Mucosa of gallbladder (tissue), 1 donor: ENCODE measurements around the gene ATP2B2. TPM values are rescaled to one million over a fixed set of nuclear protein-coding genes. Genes with fewer than 3 reads are reported as not detected.
"Not testable (repeated sequence)": the region's sequence is repeated elsewhere in the genome, so short reads cannot be mapped to it uniquely, and the experiment has no call there.

ENCODE experiments used
- DNase-seq: peaks from one replicate; pipeline ENCODE4 v3.0.0-alpha.2; 2020; ENCODE audit warnings: low spot score
- total RNA-seq: library from RNA; stranded (reverse); gene quantifications from one replicate; pipeline ENCODE4 v1.2.1, GENCODE V29; 2021
- donor health status: DM: no; HTN: no; CAD: no.

Gene ATP2B2
- total RNA-seq, 1 donor from 2014 or later, result 0.09 TPM

GRCh38 chr3:10303785-10304184, 201.6 kb downstream of the ATP2B2 start:
- DNase-seq, result no peak

DNA sequence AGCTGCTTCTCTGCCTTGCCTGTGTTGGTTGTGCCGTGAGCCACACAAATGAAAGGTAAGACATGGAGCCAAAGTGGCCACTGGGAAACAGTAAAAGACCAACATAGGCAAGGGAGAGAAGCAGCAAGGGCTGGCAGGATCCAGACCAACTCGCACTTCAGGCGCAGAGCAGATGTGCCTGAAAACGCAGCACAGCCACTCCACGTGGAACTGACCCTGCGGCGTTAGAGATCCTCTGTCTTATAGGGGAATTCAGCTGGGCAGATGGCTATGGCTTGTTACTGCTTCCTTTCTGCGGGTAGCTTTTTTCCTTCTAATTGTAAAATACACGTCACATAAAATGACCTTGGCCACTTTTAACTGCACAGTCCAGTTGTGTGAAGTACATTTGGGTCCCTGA, 202.3 kb downstream of the ATP2B2 start:
- DNase-seq, result no peak

DNA sequence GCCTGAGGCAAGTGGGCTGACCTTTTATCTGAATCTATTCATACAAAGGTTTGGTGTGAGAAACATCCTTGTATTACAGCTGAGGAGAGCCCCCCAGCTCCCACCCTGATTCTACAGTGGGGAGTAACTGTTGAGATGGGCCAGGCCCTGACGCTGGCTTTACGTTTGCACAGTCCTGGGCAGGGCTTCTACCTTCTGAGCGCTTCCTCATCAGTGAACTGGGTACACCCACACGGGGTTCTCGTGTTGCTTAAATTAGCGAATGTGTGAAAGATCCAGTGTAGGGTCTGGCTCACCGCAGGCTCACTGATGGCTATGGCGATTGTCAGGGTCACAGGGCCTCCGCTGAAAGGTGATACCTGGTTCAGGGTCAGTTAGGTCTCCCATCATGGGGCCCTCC, 205.3 kb downstream of the ATP2B2 start:
- DNase-seq, result no peak

DNA sequence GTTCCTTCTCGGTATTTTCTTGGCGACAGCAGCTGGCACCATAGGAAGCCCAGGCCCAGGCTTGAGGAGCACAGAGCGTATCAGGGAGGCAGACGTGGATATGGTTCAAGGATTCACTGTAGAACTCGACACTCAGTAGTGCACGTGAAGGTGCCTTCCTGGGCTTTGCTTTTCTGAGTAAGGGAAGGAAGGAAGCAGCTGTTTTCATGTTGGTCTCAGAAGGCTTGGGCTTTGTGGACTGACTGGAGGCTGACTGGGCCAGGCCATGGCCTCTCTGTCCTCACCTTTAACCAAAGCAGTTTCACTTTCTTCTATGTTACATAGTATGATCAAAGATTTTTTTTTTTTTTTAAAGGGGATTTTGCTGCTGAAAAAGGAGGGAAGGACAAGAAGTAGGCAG, 205.7 kb downstream of the ATP2B2 start:
- DNase-seq, result no peak

GRCh38 chr3:10299175-10299574, 206.2 kb downstream of the ATP2B2 start:
- DNase-seq, result no peak

- not testable (repeated sequence) for DNase-seq
Measured at GRCh38 chr3:10298064-10298463, 207.3 kb downstream of the ATP2B2 start.

DNA sequence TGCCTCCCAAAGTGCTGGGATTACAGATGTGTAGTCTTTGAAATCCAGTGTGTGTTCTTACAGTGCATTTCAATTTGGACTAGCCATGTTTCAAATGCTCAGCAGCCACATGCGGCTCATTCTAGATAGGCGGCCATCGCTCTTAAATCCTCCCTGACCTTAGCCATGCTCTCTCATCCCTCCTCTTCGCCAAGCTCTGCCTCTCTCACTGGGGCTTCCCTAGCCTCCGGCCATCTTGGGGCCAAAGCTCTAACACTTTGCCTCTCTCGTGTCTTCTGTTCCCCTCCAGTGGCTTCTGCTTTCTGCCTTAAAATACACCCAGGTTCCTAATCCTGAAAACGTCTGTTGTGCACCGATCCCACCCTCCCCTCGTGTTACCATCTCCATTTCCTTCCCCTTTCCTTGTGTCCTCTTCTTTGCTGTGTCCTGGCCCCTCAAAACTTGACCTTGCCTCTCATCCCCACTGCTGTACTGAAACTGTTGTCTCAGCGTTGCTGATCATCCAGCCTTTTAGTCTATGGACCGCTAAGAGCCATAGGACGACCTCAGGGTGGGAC, 211.3 kb downstream of the ATP2B2 start:
- no peak for DNase-seq

DNA sequence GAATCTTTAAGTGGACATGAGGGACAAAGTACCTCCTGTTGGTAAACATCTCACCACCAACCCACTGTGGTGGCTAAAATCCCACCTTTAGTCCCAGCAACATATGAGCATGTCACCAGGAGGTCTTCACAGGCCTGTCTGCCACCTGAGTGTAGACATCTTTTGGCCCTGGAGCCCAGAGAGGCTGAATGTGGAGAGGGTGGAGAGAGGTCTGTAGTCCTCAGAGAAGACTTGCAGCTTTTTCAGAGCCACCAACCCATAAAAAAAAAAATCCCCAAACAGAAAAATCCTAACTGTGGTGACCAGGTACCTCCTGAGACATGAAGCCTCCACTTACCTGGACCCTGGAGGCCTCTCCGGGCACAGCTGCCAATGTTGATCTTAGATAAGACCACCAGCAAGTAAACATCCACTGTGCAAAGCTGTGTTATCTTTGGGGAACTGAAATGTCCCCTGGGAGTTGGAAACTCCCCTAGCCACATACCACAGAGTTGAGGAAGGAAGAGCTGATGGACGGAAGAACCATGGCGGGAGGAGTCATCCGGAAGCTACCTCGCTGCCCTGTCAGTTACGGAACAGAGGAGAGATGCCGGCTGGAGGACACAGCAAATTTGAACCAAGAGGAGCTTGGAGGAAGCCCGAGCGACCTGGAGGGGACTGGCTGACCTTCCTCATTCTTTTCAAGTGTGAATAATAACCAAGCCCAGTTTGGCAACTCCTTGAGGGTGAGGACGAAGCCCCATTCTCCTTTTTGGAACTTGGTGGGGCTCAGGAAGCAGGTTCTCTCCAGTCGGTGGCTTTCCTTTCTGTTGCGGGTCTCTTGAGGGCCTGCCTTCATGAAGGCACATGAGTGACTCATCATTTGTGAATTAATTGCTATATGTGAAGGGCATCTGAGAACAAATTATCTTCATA, 212.6 kb downstream of the ATP2B2 start, which contains the start of gene GHRL:
GHRL (minus strand) TSS at position 443 of the 915 bp plus-strand sequence. CDS start 2,767 bp downstream, outside the sequence.
- DNase-seq, result no peak

DNA sequence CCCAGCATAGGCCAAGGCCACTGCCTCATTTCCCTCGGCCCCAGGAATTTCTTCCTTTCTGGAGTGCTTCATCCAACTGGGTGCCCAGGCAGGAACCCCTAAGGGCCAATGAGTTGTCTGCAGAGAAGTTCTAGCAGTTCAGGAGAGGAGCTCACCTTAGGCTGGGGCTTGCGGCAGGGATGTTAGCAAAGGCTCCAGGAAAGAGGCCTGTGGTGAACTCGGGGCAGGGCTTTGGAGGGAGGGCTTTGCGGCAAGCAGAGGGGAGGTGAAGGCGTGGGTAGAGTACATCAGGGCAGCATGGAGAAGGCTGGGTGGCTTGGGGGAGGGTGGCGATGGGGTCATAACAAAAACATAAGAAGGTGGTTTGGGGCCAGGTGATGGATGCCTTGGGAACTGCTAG, 213.7 kb downstream of the ATP2B2 start:
- no peak for DNase-seq

DNA sequence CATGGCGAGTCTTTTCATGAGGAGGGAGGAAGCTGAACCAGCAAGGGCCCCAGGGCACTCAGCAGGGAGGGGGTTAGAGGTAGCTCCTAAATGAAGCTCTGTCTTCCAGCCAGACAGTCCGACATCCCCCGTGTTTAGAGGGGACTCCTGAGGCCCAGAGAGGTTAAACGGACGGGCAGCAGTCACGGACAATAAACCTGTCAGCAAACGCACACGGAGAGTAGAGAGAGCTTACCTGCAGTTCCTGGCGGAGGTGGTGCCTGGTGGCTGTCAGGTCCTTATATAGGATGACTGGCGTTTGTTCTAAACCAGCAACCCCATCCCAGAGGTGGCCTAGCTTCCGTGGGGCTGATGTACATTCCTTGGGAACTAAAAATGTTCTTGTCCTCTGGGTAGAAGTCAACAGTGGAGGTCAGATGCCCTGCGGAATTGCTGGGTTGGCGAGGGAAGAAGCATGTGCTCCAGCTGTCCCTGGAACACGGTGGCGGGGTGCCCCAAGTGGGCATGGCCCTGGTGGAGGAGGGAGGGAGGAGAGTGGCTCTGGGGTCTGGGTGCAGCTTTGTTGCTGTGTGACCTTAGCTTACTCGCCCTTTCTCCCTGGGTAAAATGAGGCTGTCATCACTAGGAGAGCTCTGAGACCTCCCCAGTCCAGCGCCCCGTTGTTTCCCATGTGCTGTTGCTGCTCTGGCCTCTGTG, 214.8 kb downstream of the ATP2B2 start:
- DNase-seq, result no peak

DNA sequence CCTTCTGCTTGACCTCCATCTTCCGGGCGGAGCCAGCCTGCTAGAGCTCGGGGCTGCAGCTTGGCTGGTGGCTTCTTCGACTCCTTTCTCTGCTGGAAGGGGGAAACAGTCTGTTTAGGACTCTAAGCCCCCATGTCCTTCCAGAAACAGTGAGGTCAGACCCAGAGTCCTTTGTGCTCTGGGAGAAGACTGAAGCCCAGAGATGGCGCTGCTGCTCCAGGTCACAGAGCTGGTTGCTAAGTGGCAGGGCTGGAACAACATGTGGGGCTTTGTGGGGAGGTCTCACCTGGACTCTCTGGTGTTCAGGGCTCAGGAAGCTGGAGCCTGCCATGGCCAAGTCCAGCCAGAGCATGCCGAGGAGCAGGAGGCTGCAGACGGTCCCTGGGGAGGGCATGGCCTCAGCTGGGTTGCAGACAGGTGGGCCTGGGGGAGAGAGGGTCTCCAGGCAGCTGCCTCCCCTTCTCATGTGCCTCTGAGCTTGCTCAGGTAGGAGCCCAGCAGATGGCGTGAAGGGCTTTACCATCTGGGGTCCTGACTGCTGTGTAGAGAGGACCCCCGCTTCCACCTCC, 215.5 kb downstream of the ATP2B2 start:
- DNase-seq, result no peak

DNA sequence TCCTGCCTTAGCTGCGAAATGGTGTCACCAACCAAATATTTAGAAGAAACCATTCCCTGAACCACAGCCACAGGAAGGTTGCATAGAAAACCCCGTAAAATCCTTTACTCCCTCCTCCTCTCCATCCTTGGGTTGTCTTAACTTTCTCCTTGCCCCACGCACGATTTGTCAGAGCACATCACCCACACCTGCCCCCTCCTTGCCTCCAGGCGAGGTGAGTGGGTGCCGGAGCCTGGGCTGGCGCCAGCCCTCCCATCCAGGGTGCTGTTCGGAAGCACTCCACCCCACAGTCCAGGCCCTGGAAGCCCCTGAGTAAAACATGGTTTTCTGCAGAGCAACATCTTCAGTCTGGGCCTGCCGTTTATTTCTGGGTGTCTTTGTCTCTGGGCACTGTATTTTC, 216.3 kb downstream of the ATP2B2 start:
- DNase-seq, result no peak

DNA sequence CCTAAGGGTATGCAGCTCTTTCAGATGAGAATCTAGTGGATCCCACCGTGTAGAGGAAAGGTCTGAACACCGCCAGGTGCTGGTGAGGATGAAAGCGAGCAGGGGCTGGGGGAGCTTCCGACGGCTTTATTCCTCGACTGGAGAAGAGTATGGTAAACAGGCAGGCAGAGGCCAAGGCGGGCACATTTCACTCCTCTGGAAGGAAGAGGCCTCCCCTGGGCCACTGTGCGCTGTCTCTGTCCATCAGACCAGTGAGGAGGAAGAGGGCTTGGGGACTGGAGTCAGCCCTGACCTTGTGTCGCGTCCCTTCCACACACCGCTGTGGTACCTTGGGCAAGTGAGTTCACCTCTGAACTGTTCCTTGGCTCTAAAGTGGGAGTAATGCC, 216.8 kb downstream of the ATP2B2 start:
- no peak for DNase-seq

GRCh38 chr3:10287936-10288574, 217.3 kb downstream of the ATP2B2 start:
- DNase-seq, result no peak

DNA sequence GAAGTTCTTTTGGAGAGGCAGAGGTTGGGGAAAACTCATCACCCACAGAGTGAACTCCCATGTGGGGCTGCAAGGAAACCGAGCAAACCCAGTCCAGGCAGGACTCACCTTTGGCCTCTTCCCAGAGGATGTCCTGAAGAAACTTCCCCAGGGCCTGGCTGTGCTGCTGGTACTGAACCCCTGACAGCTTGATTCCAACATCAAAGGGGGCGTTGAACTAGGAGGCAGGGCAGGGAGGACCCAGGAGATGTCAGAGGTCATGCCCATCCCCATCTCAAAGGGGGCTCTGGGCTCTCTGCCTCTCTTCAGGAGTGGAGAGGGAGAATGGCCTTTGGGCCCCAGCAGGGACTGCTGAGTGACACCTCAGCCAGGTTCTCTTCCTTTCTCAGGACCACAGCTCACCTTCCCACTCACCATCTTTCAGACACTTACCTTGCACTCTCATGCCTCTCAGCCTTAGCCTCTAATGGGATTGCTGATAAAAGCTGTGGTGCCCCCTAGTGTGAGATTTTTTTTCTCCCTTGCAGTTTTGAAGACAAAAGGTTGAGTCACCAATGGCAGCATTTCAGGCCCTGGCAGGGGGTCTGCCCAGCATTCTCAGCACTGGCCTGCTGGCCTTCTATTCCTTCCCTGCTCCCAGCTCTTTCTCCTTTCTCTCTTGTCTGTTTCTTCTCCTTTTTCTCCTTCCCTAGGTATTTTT, 218.6 kb downstream of the ATP2B2 start:
- DNase-seq, result no peak

DNA sequence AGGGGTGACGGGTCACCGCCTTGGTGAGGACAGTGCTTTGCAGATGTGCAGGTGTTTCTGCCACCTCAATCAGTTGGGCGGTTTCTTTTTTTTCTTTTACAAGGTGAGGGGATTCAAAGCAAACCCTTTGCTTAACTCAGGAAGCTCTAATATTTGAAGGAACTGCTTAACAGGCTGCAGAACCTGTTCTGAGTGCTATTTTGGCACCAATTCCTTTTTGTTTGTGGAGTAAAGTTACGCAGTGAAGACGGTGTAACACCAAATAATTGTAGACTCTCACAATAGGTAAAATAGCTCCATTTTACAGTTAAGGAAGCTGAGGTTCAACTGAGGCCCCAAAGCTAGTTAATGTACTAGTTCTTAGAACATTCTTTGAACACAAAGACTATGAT, 219.3 kb downstream of the ATP2B2 start:
- no peak for DNase-seq

DNA sequence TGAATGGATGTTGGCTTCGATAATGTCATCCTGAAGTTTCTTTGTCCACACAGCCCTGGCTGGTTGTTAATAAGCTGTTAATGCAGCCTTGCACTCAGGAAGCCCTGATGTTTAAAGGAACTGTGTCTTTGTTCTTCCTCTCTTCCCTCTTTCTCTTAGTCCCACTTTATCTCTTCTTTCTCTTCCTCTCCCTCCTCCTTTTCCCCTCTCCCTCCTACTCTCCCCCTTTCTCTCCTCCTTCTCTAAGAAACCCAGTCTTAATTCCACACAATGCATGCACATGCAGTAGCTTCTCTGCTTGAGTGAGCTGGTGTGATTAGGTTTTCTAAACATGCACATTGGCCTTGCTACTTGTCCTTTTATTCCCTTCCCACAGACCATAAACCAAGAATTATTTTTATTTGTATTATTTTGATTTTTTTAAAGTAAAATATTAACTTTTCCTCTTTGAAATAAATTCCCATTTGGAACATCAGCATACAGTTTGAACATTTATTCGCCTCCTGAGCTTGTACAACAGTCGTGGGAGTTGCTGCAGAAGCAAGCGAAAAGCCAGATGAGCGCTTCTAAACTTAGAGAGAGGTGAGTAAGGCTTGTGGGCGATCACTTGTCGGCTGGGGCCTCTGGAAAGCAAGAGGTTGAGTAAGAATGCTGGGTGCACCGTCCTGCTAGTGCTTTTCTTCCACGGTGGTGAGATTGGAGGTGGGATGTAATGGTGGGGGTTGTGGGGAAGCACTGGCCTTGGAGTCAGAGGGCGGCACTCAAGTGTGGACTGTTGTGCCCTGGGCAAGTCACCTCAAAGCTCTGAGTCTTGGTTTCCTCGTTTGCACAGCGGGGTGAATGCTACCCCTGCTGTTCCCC, 219.9 kb downstream of the ATP2B2 start:
- DNase-seq, result no peak

DNA sequence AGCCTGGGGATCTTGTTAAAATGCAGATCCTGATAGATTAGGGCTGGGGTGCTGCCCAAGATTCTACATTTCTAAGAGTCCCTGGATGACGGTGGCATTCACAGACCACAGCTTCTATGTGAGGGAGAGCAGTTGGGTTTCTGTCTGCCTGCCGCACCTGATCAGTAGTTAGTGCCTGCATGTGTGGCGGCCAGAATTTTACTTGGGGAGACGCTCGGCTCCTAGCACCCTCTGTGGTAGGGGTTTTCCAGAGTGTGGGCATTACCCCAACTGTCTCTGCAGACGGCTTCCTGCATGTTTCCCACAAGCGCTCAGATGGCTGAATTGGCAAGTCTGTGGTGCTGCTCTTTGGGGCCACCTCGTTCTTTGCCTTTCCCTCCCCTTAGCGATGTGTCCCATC, 220.9 kb downstream of the ATP2B2 start:
- DNase-seq, result no peak

- peak; percentile 32 for DNase-seq
Measured at GRCh38 chr3:10283638-10284037, 221.7 kb downstream of the ATP2B2 start.

DNA sequence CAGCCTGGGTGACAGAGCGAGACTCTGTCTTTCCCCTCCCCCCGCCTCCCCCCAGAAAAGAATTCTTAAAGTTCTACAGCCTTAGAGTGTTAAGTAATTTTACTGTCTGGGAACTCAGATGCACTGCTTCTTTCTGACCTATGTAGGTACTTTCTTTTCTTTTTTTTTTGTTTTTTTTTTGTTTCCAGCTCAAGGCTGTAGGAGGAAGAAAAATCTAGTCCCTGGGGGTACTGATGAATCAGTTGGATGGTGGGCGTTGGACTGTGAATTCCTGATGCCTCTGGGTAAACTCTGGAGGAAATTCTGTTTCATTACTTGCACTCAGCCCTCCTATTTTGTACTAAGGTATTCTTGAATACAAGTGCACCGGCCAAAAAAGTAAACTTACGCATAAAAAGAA, 223.4 kb downstream of the ATP2B2 start:
- no peak for DNase-seq
